Measurements from ENCODE around the gene PGF. TPM values are rescaled to one million over a fixed set of nuclear protein-coding genes. Genes with fewer than 3 reads are reported as not detected.
A peak's percentile ranks its signal among the peaks of the same experiment; 100 is the strongest.

The PGF gene
- total RNA-seq, 1 donor from 2014 or later, result 56.6 TPM

GRCh38 chr14:74952697-74953484, 2.5 kb downstream of the PGF start:
- FAIRE-seq (peak; percentile 72), DNase-seq (ENCODE audit: low read depth) (peak; percentile 82)
- Histone ChIP-seq H3K36me3 (ENCODE audit: control insufficient read depth, insufficient read depth, low read length) (peaks cover 13% of the 10 kb centered on the region), H3K4me3 (ENCODE audit: low read depth, low read length) (peak overlapping the region; percentile 64), H3K27me3 (ENCODE audit: control insufficient read depth, insufficient read depth, low read length) (no peaks in the 10 kb centered on the region)
- TF ChIP-seq, protein P1, sequence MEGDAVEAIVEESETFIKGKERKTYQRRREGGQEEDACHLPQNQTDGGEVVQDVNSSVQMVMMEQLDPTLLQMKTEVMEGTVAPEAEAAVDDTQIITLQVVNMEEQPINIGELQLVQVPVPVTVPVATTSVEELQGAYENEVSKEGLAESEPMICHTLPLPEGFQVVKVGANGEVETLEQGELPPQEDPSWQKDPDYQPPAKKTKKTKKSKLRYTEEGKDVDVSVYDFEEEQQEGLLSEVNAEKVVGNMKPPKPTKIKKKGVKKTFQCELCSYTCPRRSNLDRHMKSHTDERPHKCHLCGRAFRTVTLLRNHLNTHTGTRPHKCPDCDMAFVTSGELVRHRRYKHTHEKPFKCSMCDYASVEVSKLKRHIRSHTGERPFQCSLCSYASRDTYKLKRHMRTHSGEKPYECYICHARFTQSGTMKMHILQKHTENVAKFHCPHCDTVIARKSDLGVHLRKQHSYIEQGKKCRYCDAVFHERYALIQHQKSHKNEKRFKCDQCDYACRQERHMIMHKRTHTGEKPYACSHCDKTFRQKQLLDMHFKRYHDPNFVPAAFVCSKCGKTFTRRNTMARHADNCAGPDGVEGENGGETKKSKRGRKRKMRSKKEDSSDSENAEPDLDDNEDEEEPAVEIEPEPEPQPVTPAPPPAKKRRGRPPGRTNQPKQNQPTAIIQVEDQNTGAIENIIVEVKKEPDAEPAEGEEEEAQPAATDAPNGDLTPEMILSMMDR (IDR thresholded peaks at IDR 0.05; ENCODE audit: insufficient read depth, low read length, severe bottlenecking), result peak; percentile 66

- no peaks in the 10 kb centered on the region for H3K27me3 ChIP-seq (ENCODE audit: control insufficient read depth, insufficient read depth, low read length)
- TF ChIP-seq, protein P1 (IDR thresholded peaks at IDR 0.05; ENCODE audit: insufficient read depth, low read length, severe bottlenecking), result no peak
- no peak for FAIRE-seq
- peaks cover 16% of the 10 kb centered on the region for H3K36me3 ChIP-seq (ENCODE audit: control insufficient read depth, insufficient read depth, low read length)
- no peak overlapping the region for H3K4me3 ChIP-seq (ENCODE audit: low read depth, low read length)
- DNase-seq (ENCODE audit: low read depth), result no peak
These were observed 3.2 kb downstream of the PGF start for GRCh38 chr14:74952180-74952665.

DNA sequence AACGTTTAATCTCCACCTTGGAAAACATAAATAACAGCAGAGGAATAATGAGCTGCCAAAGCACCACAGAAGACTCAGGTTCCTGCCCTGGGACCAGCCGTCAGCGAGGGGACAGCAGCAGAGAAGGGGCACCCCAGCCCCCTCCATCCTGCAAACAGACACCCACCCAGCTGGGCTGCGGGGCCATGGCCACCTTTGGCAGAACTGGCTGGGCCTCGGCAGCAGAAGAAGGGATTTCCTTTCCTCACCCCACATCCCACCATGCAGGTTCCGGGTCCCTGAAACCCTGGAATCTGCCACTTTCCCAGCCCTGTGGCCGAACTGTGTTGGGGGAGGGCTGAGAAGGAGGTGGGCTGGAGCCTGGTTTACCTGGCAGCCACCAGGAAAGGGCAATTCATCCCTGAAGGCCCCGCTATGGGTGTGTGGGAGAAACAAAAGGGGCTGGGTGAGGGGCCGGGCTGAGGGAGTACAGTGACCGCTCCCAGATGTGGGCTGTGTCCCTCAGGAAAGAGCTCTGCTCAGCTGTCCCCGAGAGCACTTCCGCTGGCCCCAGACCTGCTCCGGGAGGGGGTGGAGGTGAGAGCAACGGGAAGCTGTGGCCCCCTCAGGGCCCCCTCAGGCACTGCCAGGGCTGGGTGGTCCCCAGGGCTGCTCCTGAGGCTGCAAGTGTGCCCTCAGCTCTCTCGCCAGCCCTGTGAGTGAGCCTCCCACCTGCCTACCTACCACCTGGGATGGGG, 3.8 kb downstream of the PGF start:
- TF ChIP-seq, protein P1 (IDR thresholded peaks at IDR 0.05; ENCODE audit: insufficient read depth, low read length, severe bottlenecking), result no peak
- peaks cover 16% of the 10 kb centered on the region for H3K36me3 ChIP-seq (ENCODE audit: control insufficient read depth, insufficient read depth, low read length)
- no peak overlapping the region for H3K4me3 ChIP-seq (ENCODE audit: low read depth, low read length)
- FAIRE-seq (no peak), DNase-seq (ENCODE audit: low read depth) (no peak)
- no peaks in the 10 kb centered on the region for H3K27me3 ChIP-seq (ENCODE audit: control insufficient read depth, insufficient read depth, low read length)

GRCh38 chr14:74950795-74951442, 4.5 kb downstream of the PGF start:
- DNase-seq (ENCODE audit: low read depth), result no peak

GRCh38 chr14:74949859-74950573, 5.4 kb downstream of the PGF start:
- Histone ChIP-seq H3K4me3 (ENCODE audit: low read depth, low read length) (no peak overlapping the region), H3K27me3 (ENCODE audit: control insufficient read depth, insufficient read depth, low read length) (no peaks in the 10 kb centered on the region), H3K36me3 (ENCODE audit: control insufficient read depth, insufficient read depth, low read length) (peaks cover 22% of the 10 kb centered on the region)
- FAIRE-seq (no peak), DNase-seq (ENCODE audit: low read depth) (no peak)
- TF ChIP-seq, protein P1 (IDR thresholded peaks at IDR 0.05; ENCODE audit: insufficient read depth, low read length, severe bottlenecking), result no peak

More at GRCh38 chr14:74950795-74951442, 4.5 kb downstream of the PGF start:
- TF ChIP-seq, protein P1 (IDR thresholded peaks at IDR 0.05; ENCODE audit: insufficient read depth, low read length, severe bottlenecking), result no peak
- peaks cover 17% of the 10 kb centered on the region for H3K36me3 ChIP-seq (ENCODE audit: control insufficient read depth, insufficient read depth, low read length)
- FAIRE-seq, result no peak
- no peaks in the 10 kb centered on the region for H3K27me3 ChIP-seq (ENCODE audit: control insufficient read depth, insufficient read depth, low read length)
- no peak overlapping the region for H3K4me3 ChIP-seq (ENCODE audit: low read depth, low read length)
